ENCODE data around the gene ZDHHC8.
A peak's percentile ranks its signal among the peaks of the same experiment; 100 is the strongest.

ZDHHC8 gene

DNA sequence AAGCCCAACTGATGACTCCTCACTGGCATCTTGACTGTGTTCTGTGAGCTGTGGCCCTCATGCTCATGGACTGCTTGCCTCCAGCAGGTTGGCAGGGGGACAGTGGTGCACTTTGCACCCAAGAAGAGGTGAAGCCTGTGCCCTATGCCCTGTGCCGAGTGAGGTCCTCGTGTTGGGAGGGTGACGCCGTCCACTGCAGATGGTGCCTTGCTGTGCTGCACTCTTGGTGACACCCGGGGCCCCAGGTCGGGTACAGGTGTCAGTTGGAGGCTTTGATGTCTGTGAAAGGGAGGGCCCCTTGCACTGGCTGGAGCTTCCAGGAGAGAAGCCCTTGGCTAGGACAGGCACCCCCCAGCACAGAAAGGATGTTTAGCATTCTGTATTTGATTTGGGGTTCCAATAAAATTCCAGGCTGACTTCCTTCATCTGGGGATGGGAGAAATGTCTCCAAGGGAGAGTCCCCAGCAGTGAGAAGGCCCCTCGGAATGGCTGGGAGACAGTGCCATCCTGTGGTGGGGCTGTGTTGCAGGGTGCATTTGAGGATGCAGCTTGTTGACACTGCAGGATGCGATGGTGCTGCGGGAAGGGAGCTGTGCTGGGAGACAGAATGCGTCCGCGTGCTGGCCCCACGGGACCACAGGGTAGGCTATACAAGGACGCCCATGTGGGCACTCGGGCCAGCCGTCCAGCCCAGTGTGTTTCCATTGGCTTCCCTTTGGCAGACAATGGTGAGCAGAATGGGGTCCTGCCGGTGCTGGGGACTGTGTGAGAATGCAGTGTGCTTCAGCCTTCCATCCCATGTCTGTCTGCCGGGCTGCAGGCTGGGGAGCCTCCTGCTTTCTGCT, 2.5 kb upstream of the ZDHHC8 start:
- DNase-seq (ENCODE audit: low read depth in 2 of 2): peak in 1 of 2 donors; percentile 26

- DNase-seq (ENCODE audit: low read depth in 2 of 2): no peak
Observed at GRCh38 chr22:20129747-20130014, 1.9 kb upstream of the ZDHHC8 start.

DNA sequence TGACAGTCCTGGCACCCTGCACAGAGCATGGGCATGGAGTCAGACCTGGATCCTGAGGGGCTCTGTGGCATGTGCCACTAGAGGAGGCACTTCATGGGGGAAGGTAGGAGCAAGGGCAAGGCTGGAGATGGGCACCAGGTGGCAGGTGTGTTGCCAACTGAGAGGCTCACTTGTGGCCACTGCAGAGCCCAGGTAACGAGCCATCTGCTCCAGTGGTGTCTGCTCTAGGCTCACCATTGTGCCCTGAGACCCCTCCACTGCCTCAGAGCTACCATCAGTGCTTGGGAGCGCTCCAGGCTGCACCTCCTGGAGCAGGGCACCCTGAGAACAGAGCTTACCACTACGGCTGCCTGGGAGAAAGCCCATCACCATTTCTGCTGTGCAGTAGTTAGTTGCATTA, 1.3 kb upstream of the ZDHHC8 start:
- no peak for DNase-seq (ENCODE audit: low read depth in 2 of 2)

DNA sequence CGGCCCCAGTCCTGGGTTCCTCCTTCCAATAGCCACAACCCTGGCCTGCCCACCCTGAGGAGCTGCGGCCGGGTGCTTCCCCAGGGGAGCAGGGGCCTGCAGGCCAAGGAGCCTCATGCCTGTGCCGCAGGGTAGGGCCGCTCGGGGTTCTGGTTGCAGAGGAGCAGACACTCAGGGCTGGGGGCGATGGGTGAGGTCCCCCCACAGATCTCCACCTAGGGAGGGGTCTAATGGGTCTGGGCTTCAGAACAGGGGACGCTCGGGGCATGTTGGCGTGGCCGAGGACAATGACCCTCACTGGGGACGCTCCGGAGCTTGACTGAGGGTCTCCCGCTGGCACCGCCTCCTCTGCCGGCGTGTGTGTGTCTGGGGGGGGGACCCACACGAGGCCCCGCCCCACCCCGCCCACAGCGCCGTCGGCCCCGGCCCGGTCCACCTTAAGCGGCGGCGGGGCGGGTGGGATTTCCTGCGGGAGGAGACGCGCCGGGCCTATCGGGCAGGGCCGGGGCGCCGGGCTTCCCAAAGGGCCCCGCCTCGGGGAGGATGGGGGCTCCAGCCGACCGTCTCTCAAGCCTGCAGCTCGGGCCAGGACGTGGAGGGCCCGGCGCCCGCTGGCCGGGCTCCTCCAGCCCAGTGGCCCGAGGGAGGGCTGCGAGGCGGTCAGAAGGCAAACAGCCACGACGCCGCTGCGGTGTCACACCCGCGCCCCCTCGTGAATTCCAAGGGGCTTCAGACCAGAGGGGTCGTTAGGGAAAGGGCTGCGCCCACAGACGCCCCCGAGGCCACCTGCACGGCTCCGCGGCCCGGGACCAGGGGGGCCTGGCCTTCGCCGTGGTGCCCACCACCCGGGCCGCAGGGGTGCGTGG, 640 bp upstream of the ZDHHC8 start:
- peak; percentile 71 to 72 for DNase-seq (ENCODE audit: low read depth in 2 of 2)

- DNase-seq (ENCODE audit: low read depth in 2 of 2): no peak
Observed at GRCh38 chr22:20131859-20132685, 468 bp downstream of the ZDHHC8 start.

GRCh38 chr22:20132686-20133246, 1.2 kb downstream of the ZDHHC8 start:
- DNase-seq (ENCODE audit: low read depth in 2 of 2): no peak

- no peak for DNase-seq (ENCODE audit: low read depth in 2 of 2)
Observed at GRCh38 chr22:20133930-20134549, 2.4 kb downstream of the ZDHHC8 start.

DNA sequence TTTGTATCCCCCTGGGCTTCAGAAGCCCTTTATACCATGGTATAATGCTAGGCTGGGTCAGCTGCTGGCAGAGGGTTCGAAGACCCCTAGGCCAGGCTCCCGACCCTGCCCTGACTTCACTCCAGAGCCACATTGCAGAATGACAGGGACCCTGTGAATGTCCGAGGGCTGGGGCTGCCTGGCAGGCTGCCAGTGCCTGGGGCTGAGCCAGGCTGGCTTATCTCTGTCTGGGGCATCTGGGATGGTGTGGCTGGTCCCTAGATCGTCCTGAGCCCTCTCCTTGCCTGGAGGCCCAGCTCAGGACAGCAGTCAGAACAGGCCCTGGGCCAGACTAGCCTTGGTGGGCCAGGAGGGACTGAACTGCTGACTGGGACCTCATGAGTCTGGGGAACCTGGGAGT, 3.7 kb downstream of the ZDHHC8 start:
- DNase-seq (ENCODE audit: low read depth in 2 of 2): no peak

- DNase-seq (ENCODE audit: low read depth in 2 of 2): no peak
Observed at GRCh38 chr22:20135806-20136602, 4.4 kb downstream of the ZDHHC8 start.

GRCh38 chr22:20136603-20136873, 4.9 kb downstream of the ZDHHC8 start:
- DNase-seq (ENCODE audit: low read depth in 2 of 2): no peak

- no peak for DNase-seq (ENCODE audit: low read depth in 2 of 2)
Observed at GRCh38 chr22:20137113-20137512, 5.5 kb downstream of the ZDHHC8 start.

- DNase-seq (ENCODE audit: low read depth in 2 of 2): no peak
Observed at GRCh38 chr22:20137671-20138416, 6.2 kb downstream of the ZDHHC8 start.

GRCh38 chr22:20138417-20138738, 6.8 kb downstream of the ZDHHC8 start:
- DNase-seq (ENCODE audit: low read depth in 2 of 2): no peak

GRCh38 chr22:20138868-20139267, 7.3 kb downstream of the ZDHHC8 start:
- DNase-seq (ENCODE audit: low read depth in 2 of 2): no peak

- DNase-seq (ENCODE audit: low read depth in 2 of 2): no peak
Observed at GRCh38 chr22:20139391-20140106, 7.9 kb downstream of the ZDHHC8 start.

GRCh38 chr22:20140107-20140445, 8.5 kb downstream of the ZDHHC8 start:
- DNase-seq (ENCODE audit: low read depth in 2 of 2): no peak

DNA sequence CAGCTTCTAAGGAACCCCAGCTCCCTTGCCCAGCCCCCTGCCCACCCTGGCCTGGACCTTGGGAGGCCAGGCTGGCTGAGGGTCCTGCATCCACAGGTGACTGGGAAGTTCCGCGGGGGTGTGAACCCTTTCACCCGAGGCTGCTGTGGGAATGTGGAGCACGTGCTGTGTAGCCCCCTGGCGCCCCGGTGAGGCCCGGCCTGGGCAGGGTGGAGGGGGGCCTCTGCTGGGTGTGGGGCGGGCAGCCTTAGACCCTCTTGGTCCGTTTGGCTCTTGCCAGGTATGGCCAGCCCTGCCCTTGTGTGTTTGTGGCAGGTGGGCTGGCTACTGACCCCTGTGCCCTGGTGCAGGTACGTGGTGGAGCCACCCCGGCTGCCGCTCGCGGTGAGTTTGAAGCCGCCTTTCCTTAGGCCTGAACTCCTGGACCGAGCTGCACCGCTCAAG, 8.9 kb downstream of the ZDHHC8 start:
- no peak for DNase-seq (ENCODE audit: low read depth in 2 of 2)

GRCh38 chr22:20141186-20142077, 9.8 kb downstream of the ZDHHC8 start:
- no peak for DNase-seq (ENCODE audit: low read depth in 2 of 2)
